Panc1 (cell line): ENCODE results near the gene NINJ2. TPM values are rescaled to one million over a fixed set of nuclear protein-coding genes. Genes with fewer than 3 reads are reported as not detected.

Source experiments
- ATAC-seq: fragments of 200-7000 bp; cut with Tn5 transposase; 2 replicates; pipeline ENCODE4 v1.9.1; 2020; ENCODE audit warnings: mild to moderate bottlenecking, moderate library complexity
- BruUV-seq: library from RNA; stranded (reverse); fragments of 400-500 nt; replicated peaks from 2 replicates; lab custom pipeline; 2021; lab: Mats Ljungman, UMichigan
- CTCF ChIA-PET: fragments of 300-600 bp; sonication (Branson Sonifier 250); formaldehyde crosslinking; loops from one replicate; lab custom pipeline; 2022; ENCODE audit warnings: antibody characterized with exemption; lab: Charles Lee
- POLR2A ChIA-PET: fragments of 300-600 bp; sonication (Branson Sonifier 250); formaldehyde crosslinking; loops from one replicate; lab custom pipeline; 2022; ENCODE audit warnings: antibody characterized with exemption; lab: Charles Lee
- DNase-seq: peaks from one replicate; pipeline ENCODE4 v3.0.0-alpha.2; 2010; ENCODE audit warnings: low read depth, low spot score
- H3K27ac ChIP-seq: 2 replicates; pipeline ENCODE4 v1.5.1; 2011; ENCODE audit warnings: mild to moderate bottlenecking, low read length, inconsistent platforms
- H3K27me3 ChIP-seq: fragments of 200-500 bp; sonication (Bioruptor generic); 2 replicates; pipeline ENCODE4 v1.6.0; 2014; ENCODE audit warnings: low read length, inconsistent platforms; ENCODE audit not compliant: control insufficient read depth, insufficient read depth
- H3K36me3 ChIP-seq: fragments of 200-500 bp; sonication (Bioruptor generic); 2 replicates; pipeline ENCODE4 v1.5.1; 2014; ENCODE audit warnings: inconsistent platforms, mild to moderate bottlenecking, low read length, moderate library complexity; ENCODE audit not compliant: control insufficient read depth, insufficient read depth
- H3K4me1 ChIP-seq: 2 replicates; pipeline ENCODE4 v1.5.1; 2011; ENCODE audit warnings: inconsistent platforms, mild to moderate bottlenecking, low read length, moderate library complexity; ENCODE audit not compliant: control insufficient read depth, insufficient read depth
- H3K4me3 ChIP-seq, 2 experiments: 2 replicates each; pipeline ENCODE4 v1.5.1; 2011 to 2012; ENCODE audit warnings: low read depth in 2 of 2, low read length in 2 of 2, mild to moderate bottlenecking in 2 of 2, inconsistent platforms in 1 of 2, moderate library complexity in 1 of 2
- H3K9me3 ChIP-seq: fragments of 200-500 bp; sonication (Bioruptor generic); 2 replicates; pipeline ENCODE4 v1.5.1; 2014; ENCODE audit warnings: low read depth, mild to moderate bottlenecking, inconsistent platforms, low read length, moderate library complexity; ENCODE audit not compliant: control insufficient read depth, insufficient read depth
- POLR2AphosphoS5 ChIP-seq: IDR thresholded peaks from 2 replicates; pipeline ENCODE4 v1.6.1; 2012; ENCODE audit warnings: mild to moderate bottlenecking, low read depth, low read length, moderate library complexity
- REST ChIP-seq, 2 experiments: IDR thresholded peaks; 2 replicates each; pipeline ENCODE4 v1.6.1; 2011 to 2012; ENCODE audit warnings: low read depth in 2 of 2, control low read depth in 1 of 2, low read length in 1 of 2, mild to moderate bottlenecking in 1 of 2, moderate library complexity in 1 of 2; ENCODE audit not compliant: insufficient read depth in 1 of 2
- SIN3A ChIP-seq: IDR thresholded peaks from 2 replicates; pipeline ENCODE4 v1.6.1; 2012; ENCODE audit warnings: low read depth, mild to moderate bottlenecking, low read length, moderate library complexity, borderline replicate concordance; ENCODE audit not compliant: insufficient read depth
- TCF7L2 ChIP-seq: IDR thresholded peaks from 2 replicates; pipeline ENCODE4 v1.6.1; 2011; ENCODE audit warnings: mild to moderate bottlenecking, low read depth, low read length, inconsistent platforms
- in situ Hi-C: cut with HindIII; loops from 2 replicates; pipeline ENCODE4 v1.10.0; 2016; ENCODE audit warnings: low sequenced_read_pairs, low pct_unique_long_range_greater_than_20kb
- intact Hi-C: fragments of 100-400 bp; cut with micrococcal nuclease; formaldehyde crosslinking; loops from one replicate; pipeline ENCODE4 v1.10.0; 2022; ENCODE audit not compliant: unreplicated experiment
- total RNA-seq: library from RNA; stranded (reverse); gene quantifications from one replicate; pipeline ENCODE4 v1.2.1, GENCODE V29; 2021; ENCODE audit not compliant: unreplicated experiment
- TF ChIP-seq, protein P1 (sequence below): fragments of 450-650 bp; IDR thresholded peaks from 2 replicates; pipeline ENCODE4 v1.5.1; 2017; ENCODE audit warnings: mild to moderate bottlenecking

Gene NINJ2
- total RNA-seq, 1 experiment from 2014 or later = 1.9 TPM

DNA sequence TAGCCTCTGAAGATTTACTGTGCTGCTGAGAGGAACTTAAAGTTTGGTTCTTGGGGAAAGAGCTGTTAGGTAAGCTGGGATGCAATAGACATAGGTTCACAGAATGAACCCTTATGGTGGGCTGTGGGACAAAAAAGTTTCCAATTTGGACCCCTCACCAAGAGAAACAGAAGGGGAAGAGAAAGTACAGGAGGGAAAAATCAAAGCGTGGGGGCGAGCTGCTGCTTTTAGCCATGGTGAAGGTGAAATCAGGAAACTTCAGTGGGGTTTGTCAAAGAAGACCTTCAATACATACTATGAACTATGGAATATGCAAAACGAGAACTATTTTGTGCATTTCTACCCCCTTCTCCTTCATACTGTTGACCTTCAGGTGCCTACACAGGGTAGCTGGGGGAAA lies 10.6 kb upstream of the NINJ2 start:
- Histone ChIP-seq H3K4me1 (no peaks in the 10 kb centered on the region), H3K27me3 (no peaks in the 10 kb centered on the region), H3K27ac (no peak overlapping the region), H3K36me3 (no peaks in the 10 kb centered on the region), H3K4me3 (no peak overlapping the region), H3K9me3 (no peaks in the 10 kb centered on the region)
- ATAC-seq = no peak
- TF ChIP-seq, protein P1, sequence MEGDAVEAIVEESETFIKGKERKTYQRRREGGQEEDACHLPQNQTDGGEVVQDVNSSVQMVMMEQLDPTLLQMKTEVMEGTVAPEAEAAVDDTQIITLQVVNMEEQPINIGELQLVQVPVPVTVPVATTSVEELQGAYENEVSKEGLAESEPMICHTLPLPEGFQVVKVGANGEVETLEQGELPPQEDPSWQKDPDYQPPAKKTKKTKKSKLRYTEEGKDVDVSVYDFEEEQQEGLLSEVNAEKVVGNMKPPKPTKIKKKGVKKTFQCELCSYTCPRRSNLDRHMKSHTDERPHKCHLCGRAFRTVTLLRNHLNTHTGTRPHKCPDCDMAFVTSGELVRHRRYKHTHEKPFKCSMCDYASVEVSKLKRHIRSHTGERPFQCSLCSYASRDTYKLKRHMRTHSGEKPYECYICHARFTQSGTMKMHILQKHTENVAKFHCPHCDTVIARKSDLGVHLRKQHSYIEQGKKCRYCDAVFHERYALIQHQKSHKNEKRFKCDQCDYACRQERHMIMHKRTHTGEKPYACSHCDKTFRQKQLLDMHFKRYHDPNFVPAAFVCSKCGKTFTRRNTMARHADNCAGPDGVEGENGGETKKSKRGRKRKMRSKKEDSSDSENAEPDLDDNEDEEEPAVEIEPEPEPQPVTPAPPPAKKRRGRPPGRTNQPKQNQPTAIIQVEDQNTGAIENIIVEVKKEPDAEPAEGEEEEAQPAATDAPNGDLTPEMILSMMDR = no peak
- no peak for TF ChIP-seq REST (IDR thresholded peaks at IDR 0.05; ENCODE audit: insufficient read depth in 1 of 2, low read depth in 2 of 2, low read length in 1 of 2)
- no peak for TF ChIP-seq TCF7L2
- no peak for TF ChIP-seq POLR2AphosphoS5
- TF ChIP-seq SIN3A = no peak
- ChIA-PET POLR2A (interaction anchor here (0.7 kb wide), 1 partner anchor 196 kb away, joined by 3 read pairs; no protein-coding TSS in a partner anchor), CTCF (no interaction called here)
- BruUV-seq = no TSS peak
- DNase-seq = no peak
- in situ Hi-C loops = no loop called here
- intact Hi-C loops = no loop called here

DNA sequence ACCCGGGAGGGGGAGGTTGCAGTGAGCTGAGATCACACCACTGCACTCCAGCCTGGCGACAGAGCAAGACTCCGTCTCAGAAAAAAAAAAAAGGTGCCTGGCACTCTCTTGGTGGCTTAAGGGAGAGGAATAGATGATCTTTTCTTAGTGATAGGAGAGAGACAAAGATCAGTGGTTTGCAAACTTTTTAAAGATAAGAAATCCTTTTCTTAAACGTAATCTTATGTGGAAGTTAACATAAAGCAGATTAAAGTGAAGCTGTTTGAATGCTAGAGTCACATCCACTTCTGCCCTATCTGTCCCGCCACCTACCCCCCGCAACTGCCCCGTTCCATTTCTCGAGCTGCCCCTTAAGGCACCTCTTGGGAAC lies 6.3 kb upstream of the NINJ2 start:
- no peaks in the 10 kb centered on the region for H3K27me3 ChIP-seq
- H3K4me1 ChIP-seq = no peaks in the 10 kb centered on the region
- in situ Hi-C loops = no loop called here
- ATAC-seq (no peak), DNase-seq (no peak)
- BruUV-seq = no TSS peak
- intact Hi-C loops = no loop called here
- no peak overlapping the region for H3K27ac ChIP-seq
- TF ChIP-seq SIN3A = no peak
- TF ChIP-seq, protein P1 = no peak
- TF ChIP-seq REST (IDR thresholded peaks at IDR 0.05; ENCODE audit: insufficient read depth in 1 of 2, low read depth in 2 of 2, low read length in 1 of 2) = no peak
- no peak for TF ChIP-seq TCF7L2
- no peak for TF ChIP-seq POLR2AphosphoS5
- CTCF ChIA-PET = no interaction called here
- no peaks in the 10 kb centered on the region for H3K9me3 ChIP-seq
- no peak overlapping the region for H3K4me3 ChIP-seq
- H3K36me3 ChIP-seq = no peaks in the 10 kb centered on the region
- POLR2A ChIA-PET = interaction anchor here (0.6 to 0.7 kb wide), 2 partner anchors 10 to 115 kb away, joined by 4 to 18 read pairs; no protein-coding TSS in a partner anchor
